Measurements from ENCODE around the gene CRYAA.
"Not testable (repeated sequence)": the region's sequence is repeated elsewhere in the genome, so short reads cannot be mapped to it uniquely, and the experiment has no call there.

DNA sequence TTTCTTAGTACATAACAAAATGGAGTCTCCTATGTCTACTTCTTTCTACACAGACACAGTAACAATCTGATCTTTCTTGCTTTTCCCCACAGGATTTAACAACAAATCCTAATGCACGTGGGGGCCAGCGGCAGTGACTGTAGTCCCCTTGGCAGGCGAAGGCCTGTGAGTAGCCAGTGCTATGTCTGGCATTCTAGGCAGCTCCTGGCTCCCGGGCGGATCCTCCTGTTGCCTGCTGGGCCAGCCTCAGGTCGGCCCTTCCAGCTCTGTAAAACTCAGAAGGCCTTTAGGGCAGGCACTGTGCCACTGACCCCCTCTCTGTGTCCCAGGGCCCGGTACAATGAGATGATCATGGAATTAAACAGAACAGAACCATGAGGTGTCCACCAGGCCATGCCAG, 20.8 kb upstream of the CRYAA start:
- TF ChIP-seq, protein P1, sequence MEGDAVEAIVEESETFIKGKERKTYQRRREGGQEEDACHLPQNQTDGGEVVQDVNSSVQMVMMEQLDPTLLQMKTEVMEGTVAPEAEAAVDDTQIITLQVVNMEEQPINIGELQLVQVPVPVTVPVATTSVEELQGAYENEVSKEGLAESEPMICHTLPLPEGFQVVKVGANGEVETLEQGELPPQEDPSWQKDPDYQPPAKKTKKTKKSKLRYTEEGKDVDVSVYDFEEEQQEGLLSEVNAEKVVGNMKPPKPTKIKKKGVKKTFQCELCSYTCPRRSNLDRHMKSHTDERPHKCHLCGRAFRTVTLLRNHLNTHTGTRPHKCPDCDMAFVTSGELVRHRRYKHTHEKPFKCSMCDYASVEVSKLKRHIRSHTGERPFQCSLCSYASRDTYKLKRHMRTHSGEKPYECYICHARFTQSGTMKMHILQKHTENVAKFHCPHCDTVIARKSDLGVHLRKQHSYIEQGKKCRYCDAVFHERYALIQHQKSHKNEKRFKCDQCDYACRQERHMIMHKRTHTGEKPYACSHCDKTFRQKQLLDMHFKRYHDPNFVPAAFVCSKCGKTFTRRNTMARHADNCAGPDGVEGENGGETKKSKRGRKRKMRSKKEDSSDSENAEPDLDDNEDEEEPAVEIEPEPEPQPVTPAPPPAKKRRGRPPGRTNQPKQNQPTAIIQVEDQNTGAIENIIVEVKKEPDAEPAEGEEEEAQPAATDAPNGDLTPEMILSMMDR (IDR thresholded peaks at IDR 0.05), result not testable (repeated sequence)
- not testable (repeated sequence) for TF ChIP-seq POLR2A (IDR thresholded peaks at IDR 0.05)

All from breast epithelium (tissue), 3 donors.